GM06990 (cell line): ENCODE measurements around the gene REEP3.
"Not testable (repeated sequence)": the region's sequence is repeated elsewhere in the genome, so short reads cannot be mapped to it uniquely, and the experiment has no call there.

ENCODE experiments used
- DNase-seq: peaks from one replicate; pipeline ENCODE4 v3.0.0-alpha.2; 2011; ENCODE audit not compliant: insufficient read length; ENCODE audit errors: extremely low read depth
- H3K27me3 ChIP-seq: replicated peaks from 2 replicates; pipeline ENCODE4 v1.6.0; 2011; ENCODE audit warnings: low read length; ENCODE audit not compliant: control insufficient read depth, insufficient read depth
- H3K36me3 ChIP-seq: 2 replicates; pipeline ENCODE4 v1.5.1; 2011; ENCODE audit warnings: low read length; ENCODE audit not compliant: control insufficient read depth, insufficient read depth
- H3K4me3 ChIP-seq: replicated peaks from 2 replicates; pipeline ENCODE4 v1.5.1; 2011; ENCODE audit warnings: low read depth, mild to moderate bottlenecking, control low read depth, low read length
- TF ChIP-seq, protein P1 (sequence below): IDR thresholded peaks from 2 replicates; pipeline ENCODE4 v1.5.1; 2011; ENCODE audit warnings: low read length, control low read depth, mild to moderate bottlenecking, inconsistent platforms; ENCODE audit not compliant: insufficient read depth, poor library complexity, severe bottlenecking

REEP3 gene

DNA sequence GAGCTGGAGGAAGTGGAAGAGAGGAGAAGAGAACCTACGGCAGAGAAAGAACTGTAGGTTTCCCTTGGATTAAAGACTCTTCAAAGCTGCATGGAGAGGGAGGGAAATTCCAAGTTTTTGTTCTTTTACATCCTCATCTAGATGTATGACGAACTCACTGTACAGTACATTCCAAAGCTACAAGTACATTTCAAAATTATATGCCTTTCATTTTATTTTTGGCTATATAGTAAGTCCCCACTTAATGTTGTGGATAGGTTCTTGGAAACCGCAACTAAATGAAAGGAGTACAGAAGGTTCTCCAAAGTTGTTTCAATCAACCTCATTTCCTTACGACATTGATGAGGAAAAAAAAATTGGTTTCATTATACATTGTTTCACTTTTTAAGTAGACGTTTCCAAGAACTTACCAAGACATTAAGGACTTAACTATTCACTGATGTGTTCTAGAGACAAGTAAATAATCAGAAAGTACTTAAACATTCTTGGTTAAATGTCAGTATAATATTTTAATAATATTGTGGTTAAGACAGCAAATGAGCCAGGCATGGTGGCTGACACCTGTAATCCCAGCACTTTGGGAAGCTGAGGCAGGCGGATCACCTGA lies 39.3 kb upstream of the REEP3 start:
- no peaks in the 10 kb centered on the region for H3K27me3 ChIP-seq

DNA sequence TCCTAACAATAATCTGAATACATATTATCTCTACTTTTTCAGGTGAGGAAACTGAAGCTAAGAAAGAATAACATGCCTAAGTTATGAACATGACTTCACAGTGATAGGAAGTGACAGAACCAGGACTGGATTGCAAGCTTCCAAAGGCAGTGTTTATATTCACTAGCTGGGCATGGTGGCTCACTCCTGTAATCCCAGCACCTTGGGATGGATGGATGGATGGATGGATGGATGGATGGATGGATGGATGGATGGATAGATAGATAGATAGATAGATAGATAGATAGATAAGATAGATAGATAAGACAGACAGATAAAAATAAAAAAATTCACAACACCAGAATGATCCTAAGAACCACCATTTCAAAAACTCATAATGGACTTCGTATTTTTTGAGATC lies 37.2 kb upstream of the REEP3 start:
- TF ChIP-seq, protein P1, sequence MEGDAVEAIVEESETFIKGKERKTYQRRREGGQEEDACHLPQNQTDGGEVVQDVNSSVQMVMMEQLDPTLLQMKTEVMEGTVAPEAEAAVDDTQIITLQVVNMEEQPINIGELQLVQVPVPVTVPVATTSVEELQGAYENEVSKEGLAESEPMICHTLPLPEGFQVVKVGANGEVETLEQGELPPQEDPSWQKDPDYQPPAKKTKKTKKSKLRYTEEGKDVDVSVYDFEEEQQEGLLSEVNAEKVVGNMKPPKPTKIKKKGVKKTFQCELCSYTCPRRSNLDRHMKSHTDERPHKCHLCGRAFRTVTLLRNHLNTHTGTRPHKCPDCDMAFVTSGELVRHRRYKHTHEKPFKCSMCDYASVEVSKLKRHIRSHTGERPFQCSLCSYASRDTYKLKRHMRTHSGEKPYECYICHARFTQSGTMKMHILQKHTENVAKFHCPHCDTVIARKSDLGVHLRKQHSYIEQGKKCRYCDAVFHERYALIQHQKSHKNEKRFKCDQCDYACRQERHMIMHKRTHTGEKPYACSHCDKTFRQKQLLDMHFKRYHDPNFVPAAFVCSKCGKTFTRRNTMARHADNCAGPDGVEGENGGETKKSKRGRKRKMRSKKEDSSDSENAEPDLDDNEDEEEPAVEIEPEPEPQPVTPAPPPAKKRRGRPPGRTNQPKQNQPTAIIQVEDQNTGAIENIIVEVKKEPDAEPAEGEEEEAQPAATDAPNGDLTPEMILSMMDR, result no peak
- H3K4me3 ChIP-seq, result no peak overlapping the region
- H3K36me3 ChIP-seq, result no peaks in the 10 kb centered on the region; the same call in 1 of the 2 replicates
- H3K27me3 ChIP-seq, result no peaks in the 10 kb centered on the region
- DNase-seq, result no peak

More for the DNA sequence above, 39.3 kb upstream of the REEP3 start:
- TF ChIP-seq, protein P1, result no peak
- Histone ChIP-seq H3K4me3 (no peak overlapping the region), H3K36me3 (no peaks in the 10 kb centered on the region; the same call in 1 of the 2 replicates)
- no peak for DNase-seq

DNA sequence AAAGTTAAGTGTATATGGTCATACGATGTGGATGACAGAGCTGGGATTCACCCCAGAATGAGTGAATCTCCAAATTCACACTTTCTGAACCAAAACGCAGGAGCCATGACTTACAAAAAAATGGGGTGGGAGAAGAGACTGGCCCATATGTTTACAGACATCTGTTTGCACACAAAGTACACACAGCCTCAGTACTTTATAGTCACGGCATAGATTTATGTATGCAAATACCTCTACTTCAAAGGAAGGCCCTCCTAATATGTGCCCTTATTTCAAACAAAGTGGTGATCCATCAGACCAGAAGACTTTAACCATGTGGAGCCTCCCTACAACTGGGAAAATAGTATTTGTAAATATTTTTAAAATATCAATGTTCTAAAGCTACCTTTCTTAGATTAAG lies 33.2 kb upstream of the REEP3 start:
- Histone ChIP-seq H3K36me3 (no peaks in the 10 kb centered on the region; the same call in 1 of the 2 replicates), H3K27me3 (no peaks in the 10 kb centered on the region), H3K4me3 (no peak overlapping the region)
- TF ChIP-seq, protein P1, result no peak
- DNase-seq, result no peak

DNA sequence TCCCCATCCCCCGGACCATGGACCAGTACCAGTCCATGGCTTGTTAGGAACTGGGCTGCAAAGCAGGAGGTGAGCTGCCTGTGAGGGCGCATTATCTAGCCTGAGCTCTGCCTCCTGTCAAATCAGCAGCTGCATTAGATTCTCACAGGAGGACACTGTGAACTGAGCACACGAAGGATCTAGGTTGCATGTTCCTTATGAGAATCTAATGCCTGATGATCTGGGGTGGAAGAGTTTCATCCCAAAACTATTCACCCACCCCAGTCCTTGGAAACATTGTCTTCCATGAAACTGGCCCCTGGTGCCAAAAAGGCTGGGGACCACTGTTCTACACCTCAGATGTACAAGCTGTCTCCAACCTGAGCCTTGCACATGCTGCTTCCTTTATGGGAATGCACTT lies 31.4 kb upstream of the REEP3 start:
- DNase-seq, result no peak
- Histone ChIP-seq H3K36me3 (no peaks in the 10 kb centered on the region), H3K27me3 (no peaks in the 10 kb centered on the region), H3K4me3 (no peak overlapping the region)
- TF ChIP-seq, protein P1, result no peak

DNA sequence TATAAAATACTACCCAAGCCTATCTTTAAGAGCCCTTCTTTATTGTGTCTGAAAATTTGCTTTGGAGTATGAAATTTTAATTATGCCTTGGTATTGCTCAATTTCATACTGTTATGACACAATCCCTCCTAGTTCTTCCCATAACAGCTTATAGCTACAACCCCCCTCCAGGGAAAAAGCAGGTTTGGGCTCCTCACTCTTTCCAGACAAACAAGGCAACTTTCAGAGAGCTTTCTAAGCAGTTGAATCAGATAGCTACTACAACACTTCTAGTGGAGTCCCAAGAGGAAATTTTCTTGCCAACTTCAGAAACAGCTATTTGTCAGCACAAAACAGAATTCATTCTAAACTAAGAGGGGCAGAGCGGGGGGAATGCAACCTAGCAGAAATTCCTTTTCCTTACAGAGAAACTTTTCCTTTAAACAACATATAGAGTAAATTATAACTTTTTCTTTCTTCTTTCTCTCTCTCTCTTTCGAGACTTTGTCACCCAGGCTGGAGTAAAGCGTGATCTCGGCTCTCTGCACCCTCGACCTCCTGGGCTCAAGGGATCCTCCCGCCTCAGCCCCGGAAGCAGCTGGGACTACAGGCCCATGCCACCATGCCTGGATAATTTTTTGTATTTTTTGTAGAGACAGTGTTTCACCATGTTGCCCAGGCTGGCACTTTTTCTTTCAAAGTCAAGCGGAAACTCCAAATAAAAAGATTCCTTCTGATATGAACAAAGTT lies 29.4 kb upstream of the REEP3 start:
- H3K27me3 ChIP-seq, result no peaks in the 10 kb centered on the region
- TF ChIP-seq, protein P1, result no peak
- no peaks in the 10 kb centered on the region for H3K36me3 ChIP-seq
- DNase-seq, result no peak
- no peak overlapping the region for H3K4me3 ChIP-seq

DNA sequence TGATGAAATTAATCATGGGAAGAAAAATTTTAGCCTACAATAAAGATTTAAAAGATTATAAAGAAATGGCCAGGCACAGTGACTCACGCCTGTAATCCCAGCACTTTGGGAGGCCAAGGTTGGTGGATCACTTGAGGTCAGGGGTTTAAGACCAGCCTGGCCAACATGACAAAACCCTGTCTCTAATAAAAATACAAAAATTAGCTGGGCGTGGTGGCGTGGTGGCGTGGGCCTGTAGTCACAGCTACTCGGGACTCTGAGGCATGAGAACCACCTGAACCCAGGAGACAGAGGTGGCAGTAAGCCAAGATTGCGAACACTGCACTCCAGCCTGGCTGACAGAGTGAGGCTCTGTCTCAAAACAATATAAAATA lies 28.9 kb upstream of the REEP3 start:
- not testable (repeated sequence) for H3K4me3 ChIP-seq, H3K36me3 ChIP-seq, DNase-seq, H3K27me3 ChIP-seq
